GM19351 (cell line): ENCODE measurements around the gene NXT1.

Experiments
- ATAC-seq: cut with Tn5 transposase; IDR thresholded peaks from one replicate; pipeline ENCODE4 v1.9.1; 2021; ENCODE audit warnings: mild to moderate bottlenecking, moderate library complexity; ENCODE audit not compliant: unreplicated experiment

Gene NXT1

GRCh38 chr20:23386304-23387117, 35.9 kb downstream of the NXT1 start:
- ATAC-seq = no peak

GRCh38 chr20:23387118-23387443, 36.5 kb downstream of the NXT1 start:
- no peak for ATAC-seq

GRCh38 chr20:23390091-23390774, 39.6 kb downstream of the NXT1 start:
- ATAC-seq = no peak

- no peak for ATAC-seq
Observed at GRCh38 chr20:23391707-23392310, 41.2 kb downstream of the NXT1 start.

GRCh38 chr20:23393996-23394775, 43.6 kb downstream of the NXT1 start:
- ATAC-seq = no peak

- no peak for ATAC-seq
Observed at GRCh38 chr20:23396950-23397627, 46.5 kb downstream of the NXT1 start.

- no peak for ATAC-seq
Observed at GRCh38 chr20:23397961-23398360, 47.4 kb downstream of the NXT1 start.

GRCh38 chr20:23399568-23400241, 49.1 kb downstream of the NXT1 start:
- ATAC-seq = peak; percentile 90

- ATAC-seq = no peak
Observed at GRCh38 chr20:23401051-23401450, 50.5 kb downstream of the NXT1 start.

GRCh38 chr20:23403751-23404150, 53.2 kb downstream of the NXT1 start:
- ATAC-seq = no peak

- no peak for ATAC-seq
Observed at GRCh38 chr20:23404196-23404595, 53.6 kb downstream of the NXT1 start.
